Effector CD8-positive, alpha-beta T cell (primary cell): Measurements from ENCODE around the gene NDUFAF3.

ENCODE experiments used
- DNase-seq: peaks from one replicate; lab custom pipeline; 2025; lab: John Stamatoyannopoulos, UW
- total RNA-seq, 4 experiments: gene quantifications; one replicate each; lab custom pipeline; 2026; lab: John Stamatoyannopoulos, UW

The NDUFAF3 gene, protein sequence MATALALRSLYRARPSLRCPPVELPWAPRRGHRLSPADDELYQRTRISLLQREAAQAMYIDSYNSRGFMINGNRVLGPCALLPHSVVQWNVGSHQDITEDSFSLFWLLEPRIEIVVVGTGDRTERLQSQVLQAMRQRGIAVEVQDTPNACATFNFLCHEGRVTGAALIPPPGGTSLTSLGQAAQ
- 32.1 to 59.4 (median 39.3) reads per million in 4 experiments for total RNA-seq

DNA sequence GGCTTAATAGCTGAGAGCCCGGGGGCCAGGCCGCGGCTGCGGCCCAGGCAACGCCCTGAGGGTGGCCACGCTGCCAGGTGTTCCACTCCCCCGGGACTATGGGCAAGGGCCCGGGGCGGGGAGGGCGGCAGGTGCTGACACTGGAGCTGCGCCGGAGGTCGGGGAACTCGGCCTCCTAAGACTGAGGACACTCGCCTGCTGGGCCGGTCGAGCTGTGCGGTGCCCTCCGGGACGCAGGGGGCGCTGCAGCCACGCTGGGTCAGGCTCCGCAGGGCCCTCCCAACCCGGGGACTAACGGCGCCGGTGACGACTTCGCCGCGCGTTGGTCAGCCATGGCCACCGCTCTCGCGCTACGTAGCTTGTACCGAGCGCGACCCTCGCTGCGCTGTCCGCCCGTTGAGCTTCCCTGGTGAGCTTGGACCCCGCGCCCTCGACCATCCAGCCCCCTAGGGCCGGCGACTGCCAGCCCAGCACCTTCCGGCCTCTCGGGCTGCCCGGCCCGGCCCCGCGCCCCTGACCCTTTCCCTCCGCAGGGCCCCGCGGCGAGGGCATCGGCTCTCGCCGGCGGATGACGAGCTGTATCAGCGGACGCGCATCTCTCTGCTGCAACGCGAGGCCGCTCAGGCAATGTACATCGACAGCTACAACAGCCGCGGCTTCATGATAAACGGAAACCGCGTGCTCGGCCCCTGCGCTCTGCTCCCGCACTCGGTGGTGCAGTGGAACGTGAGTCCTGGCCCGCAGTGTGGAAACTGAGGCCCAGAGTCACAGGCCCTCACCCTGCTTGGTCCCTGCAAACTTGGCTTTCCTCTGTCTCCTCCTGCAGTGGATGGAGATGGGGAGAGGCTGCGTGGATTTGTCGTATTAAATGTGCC, at the start of gene NDUFAF3:
Gene NDUFAF3 (plus strand): TSS at position 309 of the 875 bp plus-strand sequence. CDS start 24 bp downstream, at position 333.
- DNase-seq, result peak; percentile 81

DNA sequence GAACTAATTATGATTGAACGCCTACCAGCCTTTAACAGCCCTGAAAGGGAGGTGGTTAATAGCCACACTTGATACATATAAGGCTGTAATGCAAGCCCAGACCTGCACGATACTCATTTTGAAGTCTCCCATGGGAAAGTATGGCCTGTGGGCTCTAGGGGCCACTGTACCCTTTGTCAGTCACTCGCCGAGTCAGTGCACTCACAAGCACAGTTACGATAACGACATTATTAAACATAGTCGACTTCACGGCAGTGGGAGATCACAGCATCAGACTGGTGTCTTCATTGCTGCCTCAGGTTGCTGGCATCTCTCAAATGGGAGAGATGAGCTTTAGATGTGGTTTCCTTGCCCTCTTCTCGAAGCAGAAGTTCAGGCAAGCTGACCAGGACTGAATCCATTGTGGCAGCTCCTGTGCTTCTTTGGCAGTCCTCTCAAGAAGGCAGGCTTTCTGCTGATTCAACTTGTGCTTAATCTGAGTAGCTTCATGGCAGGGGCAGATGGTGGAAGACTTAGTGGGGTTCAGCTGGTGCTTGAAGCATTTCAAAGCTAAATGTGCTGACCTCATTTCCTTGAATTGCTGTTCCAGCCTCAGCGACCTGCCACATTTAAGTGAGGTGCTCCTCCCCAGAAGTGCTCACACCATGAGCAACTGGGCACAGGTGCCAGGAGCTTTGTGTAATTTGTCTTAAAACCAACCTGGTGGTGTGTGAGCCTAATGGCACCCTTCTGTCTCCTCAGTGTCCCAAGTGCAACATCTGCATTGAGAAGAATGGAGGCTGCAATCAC, 47.7 kb upstream of the NDUFAF3 start:
- no peak for DNase-seq

DNA sequence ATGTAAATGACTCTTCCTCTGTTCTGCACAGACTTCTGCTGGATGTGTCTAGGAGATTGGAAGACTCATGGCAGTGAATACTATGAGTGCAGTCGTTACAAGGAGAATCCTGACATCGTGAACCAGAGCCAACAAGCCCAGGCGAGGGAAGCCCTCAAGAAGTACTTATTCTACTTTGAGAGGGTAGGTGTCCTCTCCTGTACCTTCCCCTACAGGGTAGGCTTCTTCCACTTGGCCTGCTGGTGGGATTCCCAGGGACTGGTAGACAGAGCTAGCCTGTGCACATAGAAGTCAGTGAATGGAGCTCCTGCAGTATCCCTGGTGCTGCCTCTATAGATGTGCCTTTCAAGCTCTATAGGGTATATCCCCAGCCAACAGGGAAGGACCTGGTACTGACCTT, 42.5 kb upstream of the NDUFAF3 start:
- DNase-seq, result no peak

DNA sequence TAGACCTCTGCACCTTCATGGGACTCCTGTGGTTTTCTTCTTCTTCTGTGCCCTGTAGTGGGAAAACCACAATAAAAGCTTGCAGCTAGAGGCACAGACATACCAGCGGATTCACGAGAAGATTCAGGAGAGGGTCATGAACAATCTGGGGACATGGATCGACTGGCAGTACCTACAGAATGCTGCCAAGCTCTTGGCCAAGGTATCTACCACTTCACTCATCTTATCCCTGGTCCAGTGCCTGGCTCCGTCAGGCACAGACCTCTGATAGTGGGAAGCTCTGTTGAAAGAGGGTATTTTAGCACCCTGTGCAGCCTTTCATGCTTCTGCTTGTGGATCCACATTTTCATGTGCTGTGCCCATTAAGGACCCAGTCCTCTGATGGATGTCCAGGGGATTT, 41.6 kb upstream of the NDUFAF3 start:
- DNase-seq, result no peak

DNA sequence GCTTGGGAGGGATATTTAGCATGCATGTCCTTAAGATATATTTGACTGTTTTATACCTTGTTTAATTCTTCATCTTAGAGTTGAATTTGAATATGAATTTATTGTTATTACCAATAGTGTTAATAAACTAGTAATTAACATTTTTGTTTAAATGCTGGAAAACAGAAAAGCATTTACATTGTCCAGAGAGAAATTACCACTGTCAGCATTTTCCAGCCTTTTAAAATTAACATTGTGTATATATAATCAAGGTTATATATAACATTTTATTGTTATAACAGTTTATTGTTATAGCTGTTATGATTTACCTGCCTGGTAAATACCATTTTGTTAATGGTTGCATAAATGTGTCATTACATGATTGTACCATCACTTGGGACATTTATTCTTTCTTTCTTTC, 39.9 kb upstream of the NDUFAF3 start:
- no peak for DNase-seq

DNA sequence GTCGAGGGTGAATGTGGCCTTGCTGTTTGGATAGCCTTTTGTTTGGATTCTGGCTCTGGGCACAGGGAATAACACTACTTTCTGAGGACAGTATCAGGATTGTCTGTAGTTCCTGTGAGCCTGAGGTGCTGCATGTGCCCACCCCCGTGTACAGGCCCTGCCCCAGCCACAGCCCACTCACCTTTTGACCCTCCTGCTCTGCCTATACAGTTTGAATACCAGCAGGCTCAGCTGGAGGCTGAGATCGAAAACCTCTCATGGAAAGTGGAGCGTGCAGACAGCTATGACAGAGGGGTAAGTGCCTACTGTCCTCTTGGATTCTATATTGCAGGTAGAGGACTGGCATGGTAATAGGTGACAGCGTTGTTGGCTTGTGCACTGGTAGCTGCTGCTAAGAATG, 39.2 kb upstream of the NDUFAF3 start:
- no peak for DNase-seq

DNA sequence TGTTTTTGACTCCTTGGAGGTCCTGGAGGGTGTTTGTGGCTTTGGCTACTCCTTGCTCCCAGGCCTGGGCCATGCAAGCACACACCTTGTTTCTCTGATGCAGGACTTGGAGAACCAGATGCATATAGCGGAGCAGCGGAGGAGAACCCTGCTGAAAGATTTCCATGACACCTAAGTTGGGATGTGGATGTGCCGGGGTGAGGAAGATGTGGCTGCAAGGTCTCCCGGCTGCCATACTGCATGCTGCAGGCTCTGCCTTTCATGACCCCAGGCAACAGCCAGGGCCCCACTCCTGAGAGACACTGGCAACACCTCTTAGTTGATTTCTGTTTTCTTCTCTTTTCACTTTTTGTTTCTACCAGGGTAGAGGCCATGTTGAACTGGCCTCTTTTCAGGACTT, 38.8 kb upstream of the NDUFAF3 start:
- DNase-seq, result no peak

DNA sequence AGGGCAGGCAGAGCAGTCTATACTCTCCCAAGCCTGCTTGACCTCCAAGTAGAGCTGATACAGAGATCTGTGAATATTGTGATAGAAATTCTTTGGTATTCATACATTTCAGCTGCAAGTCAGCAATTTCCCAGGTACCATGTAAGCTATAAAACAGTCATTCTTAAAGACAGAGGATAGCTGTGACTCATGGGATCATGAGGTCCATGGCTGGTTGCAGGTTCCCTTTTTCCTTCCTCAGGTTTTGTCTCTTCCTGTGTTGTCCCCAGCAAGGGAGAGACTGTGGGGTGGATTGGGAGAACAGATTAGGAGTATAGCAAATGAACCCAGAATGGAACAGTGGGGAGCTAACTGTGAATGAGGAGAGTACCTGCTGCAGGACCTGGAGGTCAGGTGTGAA, 37.3 kb upstream of the NDUFAF3 start:
- DNase-seq, result no peak

DNA sequence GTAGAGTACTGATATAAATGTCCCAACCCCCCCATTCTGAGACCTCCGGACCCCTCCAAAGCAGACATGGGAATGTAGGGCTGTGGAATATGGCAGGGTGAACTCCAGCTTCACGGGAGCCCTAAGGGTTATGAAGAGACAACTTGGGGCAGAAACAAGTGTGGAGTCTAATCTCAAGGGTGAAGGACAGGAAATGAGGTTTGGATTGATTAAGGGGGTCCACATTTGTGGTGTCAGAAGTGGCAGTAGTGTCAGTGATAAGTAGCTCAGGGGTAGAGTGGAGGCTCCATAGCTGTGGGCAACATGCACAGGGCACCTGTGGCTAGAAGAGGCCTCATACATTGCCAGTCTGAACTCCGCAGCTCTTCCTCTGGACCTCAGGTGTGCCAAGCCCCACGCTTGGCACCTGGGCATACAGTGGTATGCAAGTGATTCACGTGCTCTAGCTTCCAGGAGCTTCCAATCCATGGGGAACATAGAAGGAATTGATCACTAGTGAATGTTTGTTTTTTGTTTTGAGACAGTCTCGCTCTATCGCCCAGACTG, 36.0 kb upstream of the NDUFAF3 start:
- no peak for DNase-seq

DNA sequence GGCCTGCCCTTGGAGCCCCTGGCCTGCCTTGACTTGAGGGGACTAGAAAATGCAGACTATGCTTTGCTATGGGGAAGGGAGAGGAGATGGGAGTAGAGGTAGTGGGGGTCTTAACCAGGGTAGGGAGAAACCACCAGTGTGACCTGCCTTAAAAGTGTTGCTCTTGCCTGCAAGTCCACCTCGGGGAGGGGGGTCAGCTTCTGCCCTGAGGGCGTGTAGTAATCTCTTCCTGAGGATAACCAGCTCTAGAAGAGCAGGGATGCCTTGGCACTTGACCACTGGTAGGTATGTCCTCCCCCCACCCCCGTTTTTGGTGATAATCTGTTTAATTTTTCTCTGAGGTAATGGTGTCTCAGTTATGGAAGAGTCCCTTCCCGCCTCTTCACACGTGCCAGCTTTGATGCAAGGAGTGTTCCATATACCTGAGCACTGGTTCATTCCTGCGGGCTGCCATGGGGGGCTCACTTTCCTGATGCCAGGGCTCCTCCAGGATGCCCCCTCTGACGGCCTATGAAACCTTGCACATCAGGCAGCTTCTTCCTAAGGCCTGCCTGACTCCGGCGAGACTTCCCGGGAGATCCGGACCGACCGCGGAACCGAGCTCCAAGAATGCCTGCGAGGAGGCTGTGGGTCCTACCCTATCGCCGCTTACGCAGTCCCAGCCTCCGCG, 32.7 kb upstream of the NDUFAF3 start:
- DNase-seq, result no peak

DNA sequence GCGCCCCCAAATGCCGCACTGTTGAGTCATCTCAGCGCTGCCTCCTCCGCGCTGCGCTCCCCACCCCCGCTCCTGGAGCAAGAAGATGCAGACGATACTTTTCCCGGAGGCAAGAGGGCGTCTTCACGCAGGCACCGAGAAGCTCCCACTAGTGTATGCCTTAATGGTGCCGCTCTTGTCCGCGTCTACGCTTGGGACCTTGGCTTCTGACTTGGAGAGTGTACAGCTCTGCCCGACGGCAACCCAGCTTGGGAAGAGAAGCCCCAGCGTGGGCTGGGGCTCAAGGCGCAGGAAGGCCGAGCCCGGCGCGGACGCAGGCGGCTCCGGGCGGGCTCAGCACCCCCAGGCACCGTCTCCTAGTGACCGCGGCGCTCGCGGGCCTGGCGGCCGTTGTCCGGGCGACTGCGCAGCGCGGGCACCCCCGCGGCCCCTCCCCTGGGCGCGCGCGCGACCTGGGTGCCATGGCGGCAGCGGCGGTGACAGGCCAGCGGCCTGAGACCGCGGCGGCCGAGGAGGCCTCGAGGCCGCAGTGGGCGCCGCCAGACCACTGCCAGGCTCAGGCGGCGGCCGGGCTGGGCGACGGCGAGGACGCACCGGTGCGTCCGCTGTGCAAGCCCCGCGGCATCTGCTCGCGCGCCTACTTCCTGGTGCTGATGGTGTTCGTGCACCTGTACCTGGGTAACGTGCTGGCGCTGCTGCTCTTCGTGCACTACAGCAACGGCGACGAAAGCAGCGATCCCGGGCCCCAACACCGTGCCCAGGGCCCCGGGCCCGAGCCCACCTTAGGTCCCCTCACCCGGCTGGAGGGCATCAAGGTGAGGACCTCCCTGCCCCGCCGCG, 31.9 kb upstream of the NDUFAF3 start, which contains the start of gene P4HTM:
Gene P4HTM (plus strand): TSS at position 446 of the 840 bp plus-strand sequence. CDS start 16 bp downstream, at position 462.
- peak; percentile 64 for DNase-seq

DNA sequence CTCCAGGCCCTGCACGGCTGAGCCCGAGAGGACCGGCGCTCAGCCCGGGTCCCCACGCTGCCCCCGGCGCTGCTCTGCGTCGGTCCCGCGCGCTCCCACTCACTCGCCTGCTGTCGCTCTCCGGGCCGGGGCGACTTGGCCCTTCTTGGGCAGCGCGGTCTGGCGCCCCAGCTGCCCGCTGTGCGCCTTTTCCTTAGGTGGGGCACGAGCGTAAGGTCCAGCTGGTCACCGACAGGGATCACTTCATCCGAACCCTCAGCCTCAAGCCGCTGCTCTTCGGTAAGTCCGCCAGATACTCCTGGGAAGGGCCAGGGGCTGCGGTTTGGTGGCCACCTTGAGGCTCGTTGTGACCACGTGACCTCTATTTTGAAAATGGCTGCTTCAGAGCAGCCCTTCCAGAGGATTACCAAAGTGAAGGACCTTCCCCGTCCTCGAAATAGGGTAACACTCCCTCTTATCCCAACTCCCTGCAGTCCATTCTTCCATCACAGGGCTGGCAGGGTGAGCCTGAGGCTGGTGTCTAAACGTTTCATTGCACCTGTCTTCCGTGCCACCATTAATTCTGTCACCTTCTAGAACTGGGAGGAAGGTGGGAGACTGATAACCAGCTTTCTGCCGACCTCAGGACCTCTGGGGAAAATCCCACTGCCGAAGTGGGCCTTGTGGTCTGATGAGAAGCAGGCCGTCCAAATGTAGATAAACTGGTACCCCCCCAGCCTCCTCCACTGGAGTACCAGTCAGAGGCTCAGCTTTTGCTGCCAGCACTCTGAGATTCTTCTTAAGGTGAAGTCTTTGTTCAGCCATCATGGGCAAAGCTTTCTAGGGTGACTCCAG, 31.1 kb upstream of the NDUFAF3 start:
- DNase-seq, result no peak

DNA sequence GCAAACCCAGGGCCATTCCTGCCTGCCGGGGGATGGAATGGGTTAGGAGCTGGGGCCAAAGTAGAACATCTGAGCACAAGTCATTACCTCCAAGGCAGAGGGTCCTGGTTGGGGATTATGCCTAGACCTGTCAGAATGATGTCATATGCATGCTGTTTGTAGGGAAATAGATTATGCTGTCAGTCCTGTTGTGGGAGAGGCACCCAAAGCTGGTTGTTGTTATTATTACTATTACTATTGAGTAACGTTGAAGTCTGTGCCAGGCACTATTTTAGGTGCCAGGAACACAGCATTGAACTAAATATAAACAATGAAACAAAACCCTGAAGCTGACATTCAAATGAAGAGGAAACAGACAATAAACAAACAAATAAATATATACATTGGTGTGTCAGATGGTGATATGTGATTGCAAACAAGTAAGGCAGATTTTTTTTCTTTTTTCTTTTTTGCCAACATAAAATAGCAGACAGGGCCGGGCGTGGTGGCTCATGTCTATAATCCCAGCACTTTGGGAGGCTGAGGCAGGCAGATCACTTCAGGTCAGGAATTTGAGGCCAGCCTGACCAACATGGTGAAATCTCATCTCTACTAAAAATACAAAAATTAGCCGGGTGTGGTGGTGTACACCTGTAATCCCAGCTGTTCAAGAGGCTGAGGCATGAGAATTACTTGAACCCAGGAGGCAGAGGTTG, 29.9 kb upstream of the NDUFAF3 start:
- no peak for DNase-seq

DNA sequence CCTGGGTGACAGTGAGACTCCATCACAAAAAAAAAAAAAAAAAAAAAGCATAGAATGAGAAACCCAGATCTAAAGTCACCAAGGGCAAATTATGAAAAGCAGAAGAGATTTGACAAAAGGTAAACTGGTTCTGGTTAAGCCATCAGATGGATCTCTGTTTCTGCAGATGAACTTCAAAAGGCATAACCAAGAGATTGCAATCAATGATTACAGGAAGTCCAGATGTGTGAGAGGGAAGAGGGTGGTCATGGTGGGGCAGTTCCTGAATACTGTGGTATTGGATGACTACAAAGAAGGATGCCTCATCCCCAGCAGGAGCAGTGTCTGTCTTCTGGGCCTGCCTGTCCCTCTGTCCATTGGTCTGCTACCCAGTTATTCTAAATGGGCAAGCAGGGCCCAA, 28.1 kb upstream of the NDUFAF3 start:
- DNase-seq, result no peak

DNA sequence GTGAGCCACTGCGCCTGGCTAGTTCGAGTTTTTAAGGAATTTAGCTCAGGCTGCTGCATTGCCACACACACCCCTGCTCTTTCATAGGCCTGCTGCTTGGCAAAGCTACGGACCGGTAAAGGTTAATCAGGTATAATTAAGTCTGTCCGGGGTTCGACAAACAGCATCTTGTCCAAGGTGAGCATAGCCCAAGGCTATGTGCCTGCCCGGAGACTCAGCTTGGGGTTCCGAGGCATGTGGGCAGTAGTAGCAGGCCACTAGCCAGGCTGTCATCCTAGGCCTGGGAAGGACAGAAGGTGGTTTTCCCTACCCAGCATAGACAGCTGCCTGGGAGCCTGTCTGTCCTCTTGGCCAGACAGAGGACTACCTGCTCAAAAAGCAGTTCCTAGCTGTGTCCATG, 25.3 kb upstream of the NDUFAF3 start:
- no peak for DNase-seq

DNA sequence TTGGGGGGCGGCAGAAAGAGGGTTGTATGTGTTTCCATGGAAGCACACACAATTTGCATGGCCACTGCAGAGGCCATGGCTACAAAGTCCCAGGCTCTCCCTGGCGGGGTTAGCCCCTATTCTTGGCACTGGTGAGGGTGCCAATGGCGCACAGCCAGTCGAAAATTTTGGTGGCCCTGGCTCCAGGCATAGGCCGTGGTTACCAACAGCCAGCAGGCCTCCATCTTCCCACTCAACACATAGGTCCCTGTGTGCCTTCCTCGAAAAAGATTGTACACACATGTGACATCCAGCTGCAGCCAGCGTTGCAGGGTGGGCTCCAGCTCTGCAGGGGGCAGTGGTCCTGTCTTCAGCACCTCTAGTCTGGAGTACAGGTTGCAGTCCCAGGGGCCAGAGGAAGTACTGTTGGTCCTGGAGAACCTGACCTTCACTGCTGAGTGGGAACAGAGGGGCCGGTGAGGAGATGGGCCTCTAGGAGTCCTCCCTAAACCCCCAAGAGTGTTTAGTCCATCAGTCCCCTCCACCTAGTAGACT, 24.8 kb upstream of the NDUFAF3 start:
- DNase-seq, result no peak

DNA sequence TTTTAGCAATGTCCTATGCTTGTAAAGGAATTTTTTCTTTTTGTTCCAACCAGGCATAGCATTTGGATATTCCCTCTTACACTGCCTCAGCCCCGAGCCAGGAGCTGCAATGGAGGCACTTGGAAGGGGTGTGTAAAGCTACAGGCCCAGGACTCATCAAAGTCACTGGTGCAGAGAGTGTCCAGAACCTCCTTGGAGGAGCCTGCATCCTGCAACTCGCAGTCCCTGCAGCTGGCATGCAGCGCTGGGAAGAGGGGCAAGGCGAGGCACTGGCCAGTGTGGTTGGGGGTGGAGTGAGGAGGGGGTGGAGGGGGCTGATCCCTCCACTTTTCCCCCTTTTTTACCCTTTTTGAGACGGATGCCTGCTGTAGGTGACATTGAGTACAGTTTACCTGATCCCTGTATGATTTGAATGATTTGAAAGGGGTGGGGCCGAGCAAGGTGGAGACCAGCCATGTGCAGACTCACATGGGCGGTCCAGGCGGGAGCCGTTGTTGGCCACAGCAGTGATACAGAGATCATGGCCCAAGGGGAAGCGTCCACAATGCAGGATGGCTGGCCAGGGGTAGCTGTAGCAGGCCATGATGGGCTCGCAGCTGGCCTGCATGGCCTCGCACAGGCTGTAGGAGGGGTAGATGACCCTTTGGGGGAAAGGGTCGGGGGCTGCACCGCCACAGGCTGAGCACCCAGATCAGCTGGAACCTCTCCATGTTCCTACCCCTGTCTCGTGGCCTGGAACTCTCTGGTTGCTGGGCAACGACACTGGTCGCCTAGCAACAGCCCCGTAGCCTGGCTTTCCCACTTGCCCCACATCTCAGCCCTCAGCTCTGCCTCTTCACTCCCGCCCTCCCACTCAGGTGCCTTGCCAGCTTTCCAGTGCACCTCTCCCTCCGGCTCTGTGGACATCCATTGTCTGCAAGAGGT, 23.9 kb upstream of the NDUFAF3 start:
- DNase-seq, result no peak
